ENCODE measurements around the gene SPINT2.

DNA sequence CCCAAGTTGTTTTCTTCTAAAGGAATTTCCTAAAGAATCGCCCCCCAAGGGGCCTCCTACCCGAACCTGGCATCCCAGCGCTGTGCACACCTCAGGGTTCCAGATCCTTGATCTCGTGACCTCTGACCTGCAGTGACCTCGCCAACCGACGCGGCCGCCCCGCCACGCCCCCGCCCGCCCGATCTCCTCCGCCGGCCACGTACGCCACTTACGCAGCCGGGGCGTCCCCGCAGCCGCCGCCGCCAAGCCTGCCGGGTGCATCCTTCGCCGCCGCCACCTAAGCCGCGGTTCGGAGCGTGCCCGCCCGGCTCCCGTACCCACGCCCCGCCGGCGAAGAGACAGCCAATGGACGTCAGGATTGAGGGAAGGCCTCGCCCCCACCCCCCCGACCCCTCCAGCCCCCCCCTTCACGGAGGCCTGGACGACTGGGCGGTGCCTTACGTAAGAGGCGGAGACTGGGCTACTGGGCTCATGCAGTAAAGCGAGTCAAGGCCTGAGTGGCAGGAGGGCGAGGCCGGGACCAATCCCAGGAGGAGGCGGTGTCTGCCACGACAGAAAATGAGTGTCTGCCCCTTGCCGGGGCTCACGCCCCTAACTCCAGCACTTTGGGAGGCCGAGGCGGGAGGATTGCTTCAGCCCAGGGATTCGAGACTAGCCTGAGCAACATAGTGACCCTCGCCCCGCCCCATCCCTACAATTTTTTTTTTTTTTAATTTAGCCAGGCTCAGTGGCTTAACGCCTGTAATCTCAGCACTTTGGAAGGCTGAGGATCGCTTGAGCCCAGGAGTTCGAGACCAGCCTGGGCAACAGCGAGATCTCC, 51.5 kb downstream of the SPINT2 start, which contains the start of gene YIF1B:
- TF ChIP-seq, protein P1, sequence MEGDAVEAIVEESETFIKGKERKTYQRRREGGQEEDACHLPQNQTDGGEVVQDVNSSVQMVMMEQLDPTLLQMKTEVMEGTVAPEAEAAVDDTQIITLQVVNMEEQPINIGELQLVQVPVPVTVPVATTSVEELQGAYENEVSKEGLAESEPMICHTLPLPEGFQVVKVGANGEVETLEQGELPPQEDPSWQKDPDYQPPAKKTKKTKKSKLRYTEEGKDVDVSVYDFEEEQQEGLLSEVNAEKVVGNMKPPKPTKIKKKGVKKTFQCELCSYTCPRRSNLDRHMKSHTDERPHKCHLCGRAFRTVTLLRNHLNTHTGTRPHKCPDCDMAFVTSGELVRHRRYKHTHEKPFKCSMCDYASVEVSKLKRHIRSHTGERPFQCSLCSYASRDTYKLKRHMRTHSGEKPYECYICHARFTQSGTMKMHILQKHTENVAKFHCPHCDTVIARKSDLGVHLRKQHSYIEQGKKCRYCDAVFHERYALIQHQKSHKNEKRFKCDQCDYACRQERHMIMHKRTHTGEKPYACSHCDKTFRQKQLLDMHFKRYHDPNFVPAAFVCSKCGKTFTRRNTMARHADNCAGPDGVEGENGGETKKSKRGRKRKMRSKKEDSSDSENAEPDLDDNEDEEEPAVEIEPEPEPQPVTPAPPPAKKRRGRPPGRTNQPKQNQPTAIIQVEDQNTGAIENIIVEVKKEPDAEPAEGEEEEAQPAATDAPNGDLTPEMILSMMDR (conservative IDR thresholded peaks at IDR 0.05; ENCODE audit: low read depth, low read length), result no peak
- no peak for TF ChIP-seq EZH2 (IDR thresholded peaks at IDR 0.05; ENCODE audit: borderline replicate concordance, low read depth, low read length, poor library complexity, severe bottlenecking)

Measured in A673 (cell line).